Fibroblast of skin of right biceps (primary cell): ENCODE results near the gene MAP1LC3A.
"Not testable (repeated sequence)": the region's sequence is repeated elsewhere in the genome, so short reads cannot be mapped to it uniquely, and the experiment has no call there.

ENCODE experiments used
- DNase-seq: peaks from one replicate; pipeline ENCODE4 v3.0.0-alpha.2; 2013

MAP1LC3A gene

DNA sequence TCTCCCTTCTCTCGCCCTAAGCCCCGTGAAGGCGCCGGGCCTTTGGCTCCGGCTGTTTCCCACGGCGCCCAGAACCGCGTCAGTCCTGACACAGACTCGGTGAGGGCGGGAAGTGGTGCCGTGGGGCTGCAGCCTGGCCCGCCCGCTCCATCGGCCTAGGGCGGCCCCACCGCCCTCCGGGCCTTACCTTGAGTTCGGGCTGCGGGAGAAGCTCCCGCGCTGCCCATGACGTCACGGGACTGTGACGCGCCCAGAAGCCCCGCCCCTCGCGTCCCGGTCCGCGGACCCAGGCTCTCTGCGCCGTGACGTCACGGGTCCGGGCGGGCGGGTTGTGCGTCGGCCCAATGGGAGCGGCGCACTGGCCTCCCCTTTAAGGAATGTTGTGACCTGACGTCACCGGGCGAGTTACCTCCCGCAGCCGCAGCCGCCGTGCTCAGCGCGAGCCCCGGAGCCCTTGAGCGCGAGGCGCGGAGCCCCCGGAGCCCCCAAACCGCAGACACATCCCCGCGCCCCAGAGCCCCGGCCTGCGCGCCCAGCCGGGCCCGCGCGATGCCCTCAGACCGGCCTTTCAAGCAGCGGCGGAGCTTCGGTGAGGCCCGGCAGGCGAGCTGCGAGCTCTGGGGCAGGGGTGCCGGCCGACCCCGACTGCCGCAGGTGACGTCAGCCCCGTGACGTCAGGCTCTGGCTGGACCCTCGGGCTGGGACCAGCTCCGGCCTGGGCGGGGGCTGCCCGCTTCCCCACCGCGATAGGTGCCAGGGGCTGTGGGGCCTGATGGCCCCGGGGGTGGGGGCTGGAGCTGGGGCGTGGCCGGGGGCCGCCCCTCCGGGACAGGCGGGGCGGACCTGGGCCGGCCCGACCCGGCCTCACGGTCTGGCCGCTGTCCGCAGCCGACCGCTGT is at the start of gene MAP1LC3A:
Gene MAP1LC3A (plus strand): TSS at position 399 of the 899 bp plus-strand sequence. CDS start 151 bp downstream, at position 550.
- DNase-seq = peak; percentile 98

DNA sequence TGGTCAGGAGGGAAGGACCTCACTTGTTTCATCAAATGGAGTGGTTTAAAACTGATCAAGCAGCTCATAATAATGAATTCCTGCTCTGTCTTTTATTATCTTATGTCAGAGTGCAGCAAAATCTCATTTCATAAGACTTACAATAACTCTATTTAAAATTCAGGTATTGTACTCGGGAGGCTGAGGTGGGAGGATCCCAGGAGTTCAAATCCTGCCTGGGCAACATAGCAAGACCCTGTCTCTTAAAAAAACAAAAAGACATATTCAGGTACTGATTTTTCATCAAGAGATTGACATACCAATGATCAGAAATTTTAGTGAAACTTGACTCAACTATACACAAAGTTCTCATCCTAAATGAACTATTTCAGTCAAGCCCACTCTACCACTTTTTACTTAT is 47.9 kb upstream of the MAP1LC3A start:
- DNase-seq = no peak

DNA sequence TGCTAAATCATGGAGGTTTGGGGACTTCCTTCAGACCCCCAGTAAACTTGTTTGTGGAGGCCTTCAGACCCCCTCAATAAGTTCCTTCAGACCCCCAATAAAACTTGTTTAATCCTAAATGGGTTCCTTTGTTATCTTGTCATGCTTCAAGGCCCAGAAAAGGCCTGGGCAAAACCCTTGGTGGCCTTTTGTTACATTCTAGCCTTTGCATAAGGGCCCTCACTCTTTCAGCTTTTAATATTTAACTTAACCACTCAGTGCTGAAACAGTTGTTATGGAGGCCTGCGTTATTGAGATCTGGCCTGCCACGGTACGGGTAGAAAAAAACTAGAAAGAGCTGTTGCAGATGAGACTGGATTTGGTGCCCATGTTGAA is 46.6 kb upstream of the MAP1LC3A start:
- no peak for DNase-seq

DNA sequence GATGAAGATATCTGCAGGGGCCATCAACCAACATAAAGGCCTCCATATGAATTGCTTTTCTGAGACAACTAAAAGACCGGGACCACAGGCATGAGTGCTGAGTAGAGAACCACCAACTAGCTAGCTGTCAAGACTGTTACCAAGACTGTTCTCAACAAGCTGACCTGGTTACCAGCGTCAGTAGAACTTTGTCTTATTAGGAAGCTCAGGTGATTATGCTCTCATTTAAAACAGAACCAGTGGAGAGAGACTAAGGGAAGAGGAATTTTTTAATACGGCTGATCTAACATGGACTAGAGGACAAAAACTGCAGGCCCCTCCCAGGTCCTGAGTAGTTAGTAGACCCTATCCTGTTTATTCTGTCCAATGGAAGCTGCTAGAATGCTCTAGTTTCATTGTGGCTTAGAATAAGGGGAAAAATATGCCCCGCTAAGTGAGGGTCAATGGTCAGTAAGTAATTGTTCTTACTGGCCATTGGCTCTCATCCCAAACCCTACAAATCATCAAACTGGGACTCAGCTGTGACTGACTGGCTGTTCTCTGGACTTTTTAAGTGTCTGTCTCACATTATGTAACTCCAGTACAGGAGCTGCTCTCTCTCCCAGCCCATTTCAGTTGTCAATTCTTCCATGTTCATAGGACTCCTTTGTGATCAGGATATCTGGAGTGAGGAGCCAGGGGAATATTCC is 46.1 kb upstream of the MAP1LC3A start:
- DNase-seq = no peak

DNA sequence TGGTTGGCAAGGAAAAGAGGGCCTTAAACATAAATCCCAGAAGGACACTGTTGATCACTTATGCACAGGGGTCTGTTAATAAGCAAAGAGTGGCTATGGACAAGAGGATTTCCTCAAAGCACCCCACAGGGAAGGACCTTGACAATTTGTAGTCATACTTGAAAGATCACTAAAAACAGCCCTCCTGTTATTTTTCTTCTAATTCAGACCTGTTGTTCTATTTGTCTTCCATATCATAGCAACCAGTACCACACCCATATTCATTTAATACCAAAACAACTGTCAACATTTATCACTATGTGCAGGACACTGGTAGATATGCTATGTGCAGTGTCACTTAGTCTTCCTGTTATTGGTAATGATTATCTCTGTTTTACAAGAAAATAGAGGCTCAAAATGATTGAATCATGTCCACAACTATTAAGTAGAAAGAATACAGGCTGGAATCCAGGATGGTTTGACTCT is 45.5 kb upstream of the MAP1LC3A start:
- no peak for DNase-seq

DNA sequence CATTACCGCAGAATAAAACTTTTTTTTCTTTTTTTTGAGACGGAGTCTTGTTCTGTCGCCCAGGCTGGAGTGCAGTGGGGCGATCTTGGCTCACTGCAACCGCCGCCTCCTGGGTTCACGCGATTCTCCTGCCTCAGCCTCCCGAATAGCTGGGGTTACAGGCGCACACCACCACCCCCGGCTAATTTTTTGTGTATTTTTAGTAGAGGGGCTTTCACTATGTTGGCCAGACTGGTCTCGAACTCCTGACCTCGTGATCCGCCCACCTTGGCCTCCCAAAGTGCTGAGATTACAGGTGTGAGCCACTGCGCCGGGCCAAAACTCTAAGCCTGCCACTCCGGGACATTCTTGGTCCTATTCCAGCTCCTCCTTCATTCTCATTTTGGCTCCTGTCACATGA is 44.5 kb upstream of the MAP1LC3A start:
- DNase-seq = not testable (repeated sequence)

DNA sequence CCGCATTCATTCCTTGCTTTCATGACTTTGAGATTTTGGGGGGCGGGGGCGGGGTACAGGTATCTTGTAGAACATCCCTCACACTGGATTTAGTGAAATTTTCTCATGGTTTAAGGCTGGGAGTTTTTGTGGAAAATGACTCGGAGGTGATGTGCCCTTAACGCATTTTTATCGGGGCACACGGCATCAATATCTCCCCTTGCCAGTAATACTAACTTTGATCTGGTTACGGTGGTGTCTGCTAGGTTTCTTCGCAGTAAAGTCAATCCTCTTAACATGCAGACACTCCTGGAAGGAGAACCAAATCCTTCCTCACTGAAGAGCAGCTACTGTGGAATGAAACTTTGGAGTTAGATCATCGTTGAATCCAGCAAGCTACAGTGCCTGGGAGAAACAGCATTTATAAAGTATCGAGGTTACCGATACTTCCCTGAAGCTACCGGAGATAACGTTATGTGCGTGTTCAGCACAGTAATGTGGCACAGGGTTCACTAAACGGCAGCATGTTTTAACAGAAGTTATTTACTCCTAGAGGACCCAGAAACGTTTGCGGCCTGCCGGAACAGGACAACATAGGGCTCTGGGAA is 43.5 kb upstream of the MAP1LC3A start:
- no peak for DNase-seq

DNA sequence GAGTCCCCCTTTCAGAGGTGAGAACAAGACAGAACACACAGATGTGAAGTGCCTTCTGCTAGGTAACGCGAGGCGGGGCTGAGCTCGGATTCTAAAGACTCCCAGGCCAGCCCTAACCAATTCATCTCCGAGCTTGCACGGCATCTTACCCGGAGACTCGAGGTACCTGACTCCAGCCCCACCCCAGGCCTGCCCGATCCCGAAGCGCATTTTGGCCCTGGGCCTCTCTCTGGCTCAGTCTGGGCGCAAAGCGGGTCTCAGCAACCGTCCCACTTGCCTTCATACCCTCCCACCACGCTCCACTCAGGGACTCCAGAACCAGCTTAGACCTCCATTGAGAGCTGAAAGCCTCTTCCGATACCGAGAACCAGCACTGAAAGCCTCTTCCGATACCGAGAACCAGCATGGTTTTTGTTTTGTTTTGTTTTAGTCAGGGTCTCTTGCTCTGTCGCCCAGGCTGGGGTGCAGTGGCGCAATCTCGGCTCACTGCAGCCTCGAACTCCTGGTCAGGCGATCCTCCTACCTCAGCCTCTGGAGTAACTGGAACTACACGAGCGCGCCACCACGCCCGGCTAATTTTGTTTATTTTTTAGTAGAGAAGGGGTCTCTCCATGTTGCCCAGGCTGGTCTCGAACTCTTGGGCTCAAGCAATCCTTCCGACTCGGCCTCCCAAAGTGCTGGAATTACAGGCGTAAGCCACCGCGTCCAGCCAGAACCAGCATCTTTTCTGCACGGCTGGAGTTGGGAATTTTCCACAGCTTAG is 42.9 kb upstream of the MAP1LC3A start:
- DNase-seq = peak; percentile 40

DNA sequence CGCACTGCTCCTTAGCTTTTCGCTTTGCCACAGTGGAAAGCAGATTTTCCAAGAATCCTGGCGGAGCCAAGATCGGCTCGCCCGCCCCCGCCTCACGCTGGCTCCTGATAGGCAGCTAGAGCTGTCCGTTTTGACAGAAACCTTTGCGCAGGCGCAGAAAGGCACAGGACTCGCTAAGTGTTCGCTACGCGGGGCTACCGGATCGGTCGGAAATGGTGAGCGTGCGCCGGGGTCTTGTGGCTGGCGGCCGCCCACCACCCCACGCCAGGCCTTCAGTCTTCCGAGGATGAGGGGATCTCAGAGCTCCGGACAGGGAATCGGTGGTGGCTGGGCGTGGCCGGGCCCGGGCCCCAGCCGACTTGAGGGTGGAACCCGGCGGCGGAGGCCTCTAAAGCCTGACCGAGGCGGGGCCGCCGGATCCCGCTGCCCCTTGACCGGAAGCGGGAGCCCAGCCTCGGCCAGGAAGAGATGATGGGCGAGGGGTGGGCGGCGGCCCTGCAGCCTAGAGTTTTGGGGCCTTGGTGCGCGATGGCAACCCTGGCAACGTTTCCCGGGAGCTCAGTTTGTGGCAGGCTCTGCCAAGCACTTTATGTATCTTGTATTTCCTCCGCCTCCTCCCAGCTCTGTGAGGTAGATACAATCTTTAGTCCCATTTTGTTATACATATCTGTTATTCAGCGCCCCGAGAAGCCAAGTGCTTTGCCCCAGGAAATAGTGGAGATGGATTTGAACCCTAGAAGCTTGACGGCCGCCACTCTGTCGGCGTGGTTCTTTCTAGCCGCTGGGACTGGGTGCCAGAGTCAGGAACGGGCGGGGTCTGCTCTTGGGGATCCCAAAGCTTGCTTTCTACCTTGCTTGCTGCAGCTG is 42.0 kb upstream of the MAP1LC3A start, which contains the start of gene DYNLRB1:
Gene DYNLRB1 (plus strand): TSS at position 176 of the 867 bp plus-strand sequence. CDS start 37 bp downstream, at position 213.
- DNase-seq = peak; percentile 97

DNA sequence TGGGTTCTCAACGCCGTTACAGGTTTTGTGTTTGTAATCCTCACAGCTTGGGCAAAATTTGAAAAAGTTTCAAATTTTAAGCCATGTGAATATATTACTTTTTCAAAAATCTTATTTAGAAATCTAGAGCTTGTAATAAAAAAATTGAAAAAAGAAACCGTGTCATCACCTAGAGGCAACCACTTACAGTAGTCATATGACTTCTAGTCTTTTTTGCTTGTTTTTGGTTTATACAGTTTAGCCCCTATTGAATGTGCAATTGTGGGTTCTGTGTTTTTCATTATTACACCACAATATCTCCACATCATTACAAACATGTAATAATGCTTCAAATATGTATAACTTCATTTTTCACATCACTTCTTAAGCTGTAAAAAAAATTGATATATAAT is 41.4 kb upstream of the MAP1LC3A start:
- no peak for DNase-seq

DNA sequence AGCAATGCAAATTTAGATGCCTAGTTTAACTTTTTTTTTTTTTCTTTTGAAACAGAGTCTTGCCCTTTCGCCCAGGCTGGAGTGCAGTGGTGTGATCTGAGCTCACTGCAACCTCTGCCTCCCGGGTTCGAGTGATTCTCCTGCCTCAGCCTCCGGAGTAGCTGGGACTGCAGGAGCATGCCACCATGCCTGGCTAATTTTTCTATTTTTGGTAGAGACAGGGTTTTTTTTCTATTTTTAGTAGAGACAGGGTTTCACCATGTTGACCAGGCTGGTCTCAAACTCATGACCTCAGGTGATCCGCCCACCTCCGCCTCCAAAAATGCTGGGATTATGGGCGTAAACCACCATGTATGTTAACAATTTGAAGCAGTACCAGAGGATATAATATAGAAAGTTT is 39.7 kb upstream of the MAP1LC3A start:
- DNase-seq = not testable (repeated sequence)

DNA sequence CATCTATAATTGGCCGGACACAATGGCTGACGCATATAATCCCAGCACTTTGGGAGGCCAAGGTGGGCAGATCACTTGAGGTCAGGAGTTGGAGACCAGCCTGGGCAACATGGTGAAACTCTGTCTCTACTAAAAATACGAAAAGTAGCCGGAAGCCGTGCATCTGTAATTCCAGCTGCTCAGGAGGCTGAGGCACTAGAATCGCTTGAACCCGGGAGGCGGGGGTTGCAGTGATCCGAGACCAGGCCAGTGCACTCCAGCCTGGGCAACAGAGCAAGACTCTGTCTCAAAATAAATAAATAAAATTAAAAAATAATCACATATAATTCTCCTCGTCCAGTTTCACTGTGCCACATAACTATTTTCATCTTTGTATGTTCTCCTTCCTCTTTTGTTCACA is 38.7 kb upstream of the MAP1LC3A start:
- not testable (repeated sequence) for DNase-seq

DNA sequence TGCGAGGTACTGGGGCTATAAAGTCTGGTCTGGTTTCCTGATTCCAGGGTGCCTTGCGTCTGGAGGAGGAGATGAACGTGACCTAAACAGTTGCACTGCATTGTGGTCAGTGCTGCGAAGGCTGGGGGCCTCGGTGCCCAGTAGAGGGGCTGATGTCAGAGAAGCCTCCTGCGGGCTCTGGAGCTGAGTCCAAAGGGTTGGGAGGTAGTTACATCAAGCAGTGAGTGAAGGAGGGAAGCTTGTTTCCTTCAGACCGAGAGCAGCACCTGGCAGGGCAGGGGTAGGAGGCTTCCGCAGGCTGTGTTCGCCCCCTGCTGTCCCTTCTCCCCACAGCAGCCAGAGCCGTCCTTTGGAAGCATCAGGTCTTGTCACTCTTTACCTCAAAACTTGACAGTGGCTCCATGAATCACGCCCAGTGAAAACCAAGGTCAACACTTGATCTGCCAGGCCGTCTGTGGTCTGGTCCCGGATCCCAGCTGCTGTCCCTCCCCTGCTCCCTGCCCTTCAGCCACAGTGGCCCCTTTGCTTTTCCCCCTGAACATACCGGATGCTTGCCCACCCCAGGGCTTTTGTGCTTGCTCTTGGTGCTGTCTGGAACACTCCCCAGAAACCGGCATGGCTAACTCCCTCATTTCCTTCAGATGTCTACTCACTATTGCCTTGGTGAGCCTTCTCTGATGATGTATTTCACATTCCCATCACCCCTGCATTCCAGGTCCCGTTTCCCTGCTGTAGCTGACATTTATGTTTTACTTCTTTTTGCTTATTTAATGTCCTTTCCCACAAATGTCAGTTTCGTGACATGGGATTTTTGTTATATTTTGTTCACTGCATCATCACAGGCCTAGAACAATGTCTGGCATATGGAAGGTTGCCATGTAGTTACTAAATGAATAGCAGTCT is 35.3 kb upstream of the MAP1LC3A start:
- peak; percentile 52 for DNase-seq

DNA sequence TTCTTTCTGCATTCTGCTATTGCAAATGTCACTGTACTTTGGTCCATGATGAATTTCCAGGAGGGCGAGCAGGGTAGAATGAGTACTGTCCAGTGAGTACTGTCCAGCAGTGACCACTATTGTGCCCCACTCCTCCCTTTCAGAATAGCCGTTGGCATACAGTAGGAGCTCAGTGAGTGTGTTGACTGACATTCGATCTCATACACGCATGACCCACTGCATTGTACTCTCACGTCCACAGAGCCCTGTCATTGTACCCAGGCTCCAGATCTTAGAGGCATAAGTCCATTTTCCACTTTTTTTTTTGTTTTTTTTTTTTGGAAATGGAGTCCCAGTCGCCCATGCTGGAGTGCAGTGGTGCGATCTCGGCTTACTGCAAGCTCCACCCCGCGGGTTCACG is 34.1 kb upstream of the MAP1LC3A start:
- no peak for DNase-seq

DNA sequence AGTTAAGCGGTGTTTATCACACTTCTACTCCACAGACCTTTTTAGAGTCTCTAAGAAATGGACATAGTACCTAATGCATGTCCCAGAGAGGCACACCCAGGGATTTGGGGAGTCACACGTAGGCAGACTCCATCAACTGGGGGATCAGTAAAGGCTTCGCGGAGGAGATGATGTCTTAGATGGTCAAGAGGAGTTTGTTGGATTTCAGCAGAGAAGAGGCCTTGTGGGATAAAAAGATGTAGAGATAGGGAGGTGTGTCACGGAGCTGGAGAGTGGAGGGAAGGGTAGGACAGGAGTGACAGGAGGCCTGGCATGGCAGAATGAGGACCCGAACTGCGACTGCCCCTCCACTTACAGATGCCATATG is 33.2 kb upstream of the MAP1LC3A start:
- no peak for DNase-seq

DNA sequence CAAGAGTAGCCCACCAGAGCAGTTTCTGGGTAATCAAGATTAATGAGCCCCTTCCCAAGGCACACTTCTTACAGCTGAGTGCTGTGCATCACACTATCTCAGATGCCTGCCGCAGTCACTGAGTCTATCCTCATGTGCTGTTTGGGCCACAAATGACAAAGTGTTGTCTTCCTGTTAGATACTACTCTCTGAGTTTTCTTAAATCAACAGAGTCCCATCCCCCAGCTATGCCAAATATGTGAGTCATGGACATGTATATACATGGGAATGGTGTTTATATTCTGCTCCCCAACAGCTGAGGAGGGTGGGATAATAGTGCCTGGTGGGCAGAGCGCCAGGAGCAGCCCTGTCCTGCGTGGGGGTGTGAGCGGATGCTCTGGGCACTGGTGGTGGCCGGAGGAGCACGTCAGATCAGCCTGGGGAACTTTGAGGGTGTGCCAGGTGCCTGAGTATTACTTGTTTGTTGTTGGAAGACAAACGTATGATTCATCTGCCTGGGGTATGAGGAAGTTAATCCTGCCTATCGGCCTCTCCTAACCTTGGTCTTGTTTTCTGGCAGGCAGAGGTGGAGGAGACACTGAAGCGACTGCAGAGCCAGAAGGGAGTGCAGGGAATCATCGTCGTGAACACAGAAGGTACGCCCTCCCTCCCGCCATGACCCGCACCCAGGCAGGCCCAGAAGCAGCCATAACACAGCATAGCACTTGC is 32.7 kb upstream of the MAP1LC3A start:
- DNase-seq = peak; percentile 95

DNA sequence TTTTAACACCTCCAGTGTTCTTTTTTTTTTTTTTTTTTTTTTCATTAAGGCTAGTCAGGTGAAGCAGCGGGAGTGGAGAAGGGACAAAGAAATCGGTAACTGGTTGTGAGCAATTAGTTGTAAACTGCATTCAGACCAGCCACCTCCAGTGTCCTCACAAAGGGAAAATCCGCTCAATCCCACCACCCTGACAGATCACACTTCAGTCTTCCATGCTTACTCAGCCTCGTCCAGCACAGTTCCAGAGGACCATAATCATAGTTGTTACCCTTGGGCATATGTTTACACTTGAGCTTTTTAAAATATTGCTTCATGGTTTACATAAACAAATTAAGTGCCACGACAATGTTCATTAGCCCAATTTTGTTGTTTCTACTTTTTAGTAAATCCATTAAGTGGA is 32.1 kb upstream of the MAP1LC3A start:
- DNase-seq = no peak

DNA sequence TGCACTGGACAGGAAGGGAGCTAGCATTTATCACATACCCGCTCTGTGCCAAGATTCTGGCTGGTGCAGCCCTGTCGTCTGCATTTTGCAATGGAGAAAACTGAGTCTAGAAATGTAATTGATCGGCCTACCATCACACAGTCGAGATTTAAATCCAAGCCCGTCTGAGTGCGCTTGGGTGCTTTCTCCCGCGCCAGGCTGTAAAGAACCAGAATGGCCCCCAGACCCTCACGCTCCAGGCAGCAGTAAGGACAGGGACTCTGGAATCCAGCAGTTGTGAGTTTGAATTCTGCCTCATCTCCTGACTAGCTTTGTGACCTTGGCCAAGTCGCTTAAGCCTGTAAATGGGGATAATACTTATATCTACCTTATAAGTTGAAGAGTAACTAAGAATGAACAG is 31.5 kb upstream of the MAP1LC3A start:
- no peak for DNase-seq

DNA sequence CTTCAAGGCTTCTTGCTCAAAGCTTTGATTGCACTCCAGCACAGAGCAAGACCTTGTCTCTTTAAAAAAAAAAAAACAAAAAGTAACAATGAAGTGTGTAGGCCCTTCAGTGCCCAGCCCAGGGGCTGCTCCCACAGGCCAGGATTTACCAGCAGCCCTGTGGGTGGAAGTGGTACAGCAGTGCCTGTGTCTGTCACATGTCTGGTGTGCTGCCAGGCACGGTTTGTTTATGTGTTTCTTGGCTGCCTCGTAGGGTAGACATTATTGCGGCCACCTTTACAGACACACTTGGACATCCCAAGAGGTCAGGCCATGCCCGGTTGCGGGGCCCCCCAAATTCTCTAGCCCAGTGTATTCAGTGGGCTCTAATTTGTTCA is 29.6 kb upstream of the MAP1LC3A start:
- no peak for DNase-seq

DNA sequence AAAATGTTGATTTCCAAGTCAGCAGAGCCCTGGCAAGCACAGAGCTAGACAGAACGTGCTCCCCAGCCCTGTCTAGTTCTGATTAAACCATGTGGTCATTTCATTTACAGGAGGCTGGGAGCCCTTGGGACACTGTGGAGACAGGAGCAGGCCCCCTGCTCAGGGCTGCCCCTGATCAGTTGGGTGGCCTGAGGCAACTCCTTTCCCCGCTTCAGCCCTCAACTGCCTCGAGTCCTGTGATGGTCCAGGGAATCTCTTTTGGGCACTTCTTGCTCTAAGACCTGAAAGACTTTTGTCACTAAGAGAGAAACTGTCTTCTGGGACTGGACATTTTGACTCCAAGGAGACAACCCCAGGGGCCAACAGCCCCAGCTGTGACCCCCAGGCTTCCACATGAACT is 28.8 kb upstream of the MAP1LC3A start:
- DNase-seq = no peak
